K562 (cell line): ENCODE data around the gene COL15A1. TPM values are rescaled to one million over a fixed set of nuclear protein-coding genes. Genes with fewer than 3 reads are reported as not detected.

Experiments
- ATAC-seq: fragments of 200-7000 bp; cut with Tn5 transposase; 3 replicates; pipeline ENCODE4 v1.9.1; 2020; ENCODE audit warnings: moderate library complexity
- BruUV-seq: library from RNA; stranded (reverse); fragments of 400-500 nt; replicated peaks from 2 replicates; lab custom pipeline; 2021; lab: Mats Ljungman, UMichigan
- CTCF ChIA-PET: fragments of 300-600 bp; formaldehyde crosslinking; extraction: SDS; loops from one replicate; lab custom pipeline; 2021; ENCODE audit warnings: low intra/inter-chr PET ratio; lab: Yijun Ruan, JAX
- POLR2A ChIA-PET: fragments of 300-600, 350-650 bp; sonication (Branson Sonifier 250); formaldehyde crosslinking; extraction: SDS; loops from one replicate; lab custom pipeline; 2021; ENCODE audit warnings: antibody characterized with exemption, inconsistent platforms; lab: Yijun Ruan, JAX
- DNase-seq, 4 experiments: peaks; one replicate each; pipeline versions ENCODE4 v3.0.0 to v3.0.0-alpha.2; 2011 to 2018; ENCODE audit warnings: low spot score in 3 of 4, mixed read lengths in 3 of 4; ENCODE audit errors: extremely low read depth in 1 of 4
- FAIRE-seq: peaks from 2 replicates; lab custom pipeline; 2011; peaks lifted over from hg19 to GRCh38; lab: Jason Lieb, UNC
- H2AFZ ChIP-seq: 2 replicates; pipeline ENCODE4 v1.6.0; 2011; ENCODE audit warnings: low read depth, low read length, control low read depth, inconsistent platforms
- H3K27ac ChIP-seq: fragments of 200-600 bp; 3 replicates; pipeline ENCODE4 v1.8.0; 2011; ENCODE audit warnings: low read depth, mild to moderate bottlenecking, control low read depth, inconsistent platforms, low read length, moderate library complexity, mixed read lengths; ENCODE audit errors: extremely low read depth
- H3K27me3 ChIP-seq, 2 experiments: fragments of 300-600 bp in 1 of 2; 2 replicates in 1 of 2; 3 replicates in 1 of 2; pipeline versions ENCODE4 v1.6.0 to v1.8.0; 2011; ENCODE audit warnings: inconsistent platforms in 2 of 2, low read length in 2 of 2, mild to moderate bottlenecking in 1 of 2, mixed read lengths in 1 of 2, moderate library complexity in 1 of 2; ENCODE audit not compliant: control insufficient read depth in 2 of 2, insufficient read depth in 2 of 2
- H3K36me3 ChIP-seq: fragments of 300-600 bp; 3 replicates; pipeline ENCODE4 v1.8.0; 2011; ENCODE audit warnings: mild to moderate bottlenecking, low read length, inconsistent platforms; ENCODE audit not compliant: control insufficient read depth, insufficient read depth
- H3K4me1 ChIP-seq, 2 experiments: fragments of 200-600 bp in 1 of 2; replicated peaks in 1 of 2; 2 replicates in 1 of 2; 3 replicates in 1 of 2; pipeline versions ENCODE4 v1.5.1 to v1.8.0; 2011; ENCODE audit warnings: inconsistent platforms in 2 of 2, low read length in 2 of 2, mild to moderate bottlenecking in 1 of 2, mixed read lengths in 1 of 2, moderate library complexity in 1 of 2; ENCODE audit not compliant: control insufficient read depth in 2 of 2, insufficient read depth in 2 of 2
- H3K4me2 ChIP-seq: 2 replicates; pipeline ENCODE4 v1.6.1; 2011; ENCODE audit warnings: low read length, control low read depth, inconsistent platforms, mixed read lengths; ENCODE audit not compliant: insufficient read depth
- H3K4me3 ChIP-seq: fragments of 200-600 bp; sonication (generic), shearing (Covaris generic); 2 replicates; pipeline ENCODE4 v1.5.1; 2016; ENCODE audit warnings: control low read depth, inconsistent platforms
- H3K79me2 ChIP-seq: fragments of 200-600 bp; 3 replicates; pipeline ENCODE4 v1.8.0; 2011; ENCODE audit warnings: low read length, inconsistent platforms; ENCODE audit not compliant: control insufficient read depth, insufficient read depth
- H3K9ac ChIP-seq, 2 experiments: 2 replicates each; pipeline versions ENCODE4 v1.6.0 to v1.6.1; 2011; ENCODE audit warnings: low read depth in 2 of 2, low read length in 2 of 2, control low read depth in 1 of 2, inconsistent platforms in 1 of 2, mild to moderate bottlenecking in 1 of 2, mixed read lengths in 1 of 2; ENCODE audit not compliant: insufficient read depth in 1 of 2
- H3K9me1 ChIP-seq: one replicate; pipeline ENCODE4 v1.6.0; 2011; ENCODE audit warnings: inconsistent platforms, mild to moderate bottlenecking, low read length, moderate library complexity; ENCODE audit not compliant: control insufficient read depth, insufficient read depth
- H3K9me3 ChIP-seq: replicated peaks from 2 replicates; pipeline ENCODE4 v1.5.1; 2011; ENCODE audit warnings: low read depth, low read length, inconsistent platforms; ENCODE audit not compliant: control insufficient read depth, insufficient read depth
- H4K20me1 ChIP-seq: replicated peaks from 2 replicates; pipeline ENCODE4 v1.6.1; 2011; ENCODE audit warnings: low read length, inconsistent platforms, mixed read lengths; ENCODE audit not compliant: control insufficient read depth, insufficient read depth
- BCL6 ChIP-seq: fragments of 250-450 bp; sonication (Bioruptor Pico); IDR thresholded peaks from 2 replicates; pipeline ENCODE4 v1.4.0; 2020
- ETS2 ChIP-seq: IDR thresholded peaks from 2 replicates; pipeline ENCODE4 v1.6.1; 2016; ENCODE audit warnings: borderline replicate concordance, missing genetic modification characterization, mild to moderate bottlenecking, moderate library complexity, missing compliant biosample characterization; ENCODE audit not compliant: poor library complexity, severe bottlenecking
- ETV1 ChIP-seq: fragments of 450-650 bp; conservative IDR thresholded peaks from 2 replicates; pipeline ENCODE4 v1.6.1; 2016; ENCODE audit warnings: missing genetic modification characterization, control low read depth, low read depth, missing compliant biosample characterization
- HSF4 ChIP-seq: fragments of 250-450 bp; sonication (Bioruptor Pico); IDR thresholded peaks from 2 replicates; pipeline ENCODE4 v2.1.2; 2022; ENCODE audit warnings: mild to moderate bottlenecking, moderate library complexity, borderline replicate concordance
- MYBL2 ChIP-seq, 2 experiments: fragments of 450-650 bp in 1 of 2; sonication (generic) in 1 of 2; formaldehyde crosslinking in 1 of 2; IDR thresholded peaks; 2 replicates each; pipeline versions ENCODE4 v1.6.1 to v1.8.1; 2017 to 2022; ENCODE audit warnings: borderline replicate concordance in 1 of 2, inconsistent platforms in 1 of 2, low read depth in 1 of 2, mild to moderate bottlenecking in 1 of 2, missing genetic modification reagents in 1 of 2, moderate library complexity in 1 of 2
- NCOR1 ChIP-seq: fragments of 450-650 bp; IDR thresholded peaks from 2 replicates; pipeline ENCODE4 v1.6.1; 2016; ENCODE audit warnings: mild to moderate bottlenecking, moderate library complexity
- NUFIP1 ChIP-seq: fragments of 450-650 bp; IDR thresholded peaks from 2 replicates; pipeline ENCODE4 v1.6.1; 2018; ENCODE audit not compliant: partially characterized antibody
- PYGO2 ChIP-seq: fragments of 450-650 bp; IDR thresholded peaks from 2 replicates; pipeline ENCODE4 v1.6.1; 2016; ENCODE audit warnings: mild to moderate bottlenecking, missing genetic modification characterization, moderate library complexity, missing compliant biosample characterization
- SIN3B ChIP-seq: fragments of 450-650 bp; IDR thresholded peaks from 2 replicates; pipeline ENCODE4 v1.6.1; 2017; ENCODE audit warnings: low read depth, mild to moderate bottlenecking, moderate library complexity
- USF2 ChIP-seq: sonication (generic); formaldehyde crosslinking; IDR thresholded peaks from 2 replicates; pipeline ENCODE4 v1.5.0; 2020; ENCODE audit warnings: missing genetic modification reagents
- ZNF175 ChIP-seq: fragments of 200-800 bp; sonication (Bioruptor generic); IDR thresholded peaks from 2 replicates; pipeline ENCODE4 v1.6.1; 2016; ENCODE audit warnings: low read depth, mild to moderate bottlenecking, missing genetic modification characterization, missing compliant biosample characterization
- ZNF23 ChIP-seq: fragments of 250-450 bp; sonication (Bioruptor Pico); IDR thresholded peaks from 2 replicates; pipeline ENCODE4 v1.4.0; 2020; ENCODE audit warnings: mild to moderate bottlenecking
- ZNF347 ChIP-seq: fragments of 450-650 bp; formaldehyde crosslinking; IDR thresholded peaks from 2 replicates; pipeline ENCODE4 v1.4.0; 2020; ENCODE audit warnings: low read depth, mild to moderate bottlenecking, moderate library complexity
- ZNF583 ChIP-seq: fragments of 250-450 bp; sonication (Bioruptor Pico); IDR thresholded peaks from 2 replicates; pipeline ENCODE4 v1.4.0; 2020
- WGBS: fragments of 100-300 bp; shearing (Covaris generic); methylation state at CpG from one replicate; pipeline ENCODE4 v1.1.6; 2016; ENCODE audit warnings: low coverage, mixed read lengths; ENCODE audit not compliant: insufficient coverage; ENCODE audit errors: missing lambda C conversion rate; 5-methylcytosine and 5-hydroxymethylcytosine counted together
- in situ Hi-C: fragments of 300-500 bp; cut with MboI; formaldehyde crosslinking; loops from 4 replicates; pipeline ENCODE4 v1.15.0; 2018; ENCODE audit warnings: inconsistent platforms, mixed read lengths
- intact Hi-C: fragments of 100-400 bp; cut with micrococcal nuclease; formaldehyde crosslinking; loops from 2 replicates; pipeline ENCODE4 v1.14.2; 2022
- polyA plus RNA-seq, 8 experiments: library from polyadenylated mRNA; depleted of rRNA in 4 of 8; stranded (reverse) in 5 of 8; unstranded in 3 of 8; fragments of >200 nt; fragmentation: Nextera tagmentation in 2 of 8; fragmentation: Illumina TruSeq in 1 of 8; extraction: Ambion mirVana in 2 of 8; extraction: Trizol in 1 of 8; gene quantifications; 2 replicates each; pipeline versions ENCODE4 v1.2.1 to v1.2.3, GENCODE V29; 2011 to 2014; ENCODE audit warnings: inconsistent platforms in 1 of 8, missing spikeins in 1 of 8
- total RNA-seq, 7 experiments: library from RNA; depleted of rRNA in 6 of 7; stranded (reverse); fragments of >200 nt in 6 of 7; fragmentation: Illumina TruSeq in 2 of 7; extraction: Trizol in 2 of 7; gene quantifications; 2 replicates each; pipeline versions ENCODE4 v1.2.1 to v1.2.3, GENCODE V29; 2011 to 2021; ENCODE audit warnings: low replicate concordance in 1 of 7

COL15A1 gene
- total and polyA plus RNA-seq, 9 of the 15 experiments (the other 6 are each of a cell fraction or from before 2014, with no cell fraction given) = 0.46 to 5.1 (median 2.6) TPM

GRCh38 chr9:99057665-99058625, 114.2 kb downstream of the COL15A1 start:
- 7% methylated on average over 7 of the region's 7 CpGs for whole genome bisulfite sequencing
- Histone ChIP-seq H3K79me2 (no peaks in the 10 kb centered on the region), H3K27me3 (no peaks in the 10 kb centered on the region), H2AFZ (peak overlapping the region; percentile 86), H3K4me1 (peaks cover 13 to 50% of the 10 kb centered on the region in 2 experiments), H4K20me1 (no peaks in the 10 kb centered on the region), H3K27ac (peak overlapping the region; percentile 83), H3K9me1 (no peaks in the 10 kb centered on the region), H3K9ac (peak overlapping the region; percentile 33 to 60; a peak in 3 of 4 replicates), H3K4me3 (0 out of 2 replicates have a peak overlapping the region, but pooled peaks have one; percentile 4), H3K9me3 (no peaks in the 10 kb centered on the region), H3K36me3 (no peaks in the 10 kb centered on the region), H3K4me2 (peak overlapping the region; percentile 70)
- peak; percentile 94 for FAIRE-seq
- BruUV-seq = no TSS peak
- in situ Hi-C loops (no loop called here), intact Hi-C loops (loop anchor here (1.0 to 5.0 kb wide), 3 partner anchors 17 to 49 kb away; partner anchors contain the start of gene TGFBR1)
- ChIA-PET CTCF (no interaction called here), POLR2A (interaction anchor here (0.6 to 2.4 kb wide), 7 partner anchors 9 to 909 kb away, joined by 3 to 17 read pairs (median 3); no protein-coding TSS in a partner anchor)
- DNase-seq = peak; percentile 61 to 94 (median 78)
- peak; percentile 89 for ATAC-seq
- TF ChIP-seq ZNF23 (CRISPR knock-in tag) (no peak), USF2 (CRISPR knock-in tag) (no peak), ETS2 (tag) (no peak), SIN3B (no peak), ZNF583 (peak; percentile 64), PYGO2 (tag) (no peak), NUFIP1 (no peak), ZNF347 (CRISPR knock-in tag) (no peak), HSF4 (no peak), BCL6 (CRISPR knock-in tag) (no peak), ETV1 (peak; percentile 95), MYBL2 (IDR thresholded peaks at IDR 0.05; ENCODE audit: low read depth) (no peak), MYBL2 (CRISPR knock-in tag; IDR thresholded peaks at IDR 0.05; ENCODE audit: borderline replicate concordance) (no peak), ZNF175 (CRISPR knock-in tag) (peak; percentile 86), NCOR1 (peak; percentile 85)
